ENCODE measurements around the gene PCLO. TPM values are rescaled to one million over a fixed set of nuclear protein-coding genes. Genes with fewer than 3 reads are reported as not detected.

Gene PCLO
- total RNA-seq, 1 donor from 2014 or later: 10.8 TPM

- H3K4me3 ChIP-seq: no peak overlapping the region
- no peaks in the 10 kb centered on the region for H3K4me1 ChIP-seq
- H3K9me3 ChIP-seq: no peaks in the 10 kb centered on the region
- no peaks in the 10 kb centered on the region for H3K36me3 ChIP-seq
- DNase-seq (ENCODE audit: extremely low spot score in 2 of 2): no peak
- TF ChIP-seq POLR2AphosphoS5 (IDR thresholded peaks at IDR 0.05; ENCODE audit: insufficient read depth in 1 of 2, low read depth in 1 of 2) (no peak), POLR2A (IDR thresholded peaks at IDR 0.05) (no peak), CTCF (IDR thresholded peaks at IDR 0.05) (no peak)
- no peaks in the 10 kb centered on the region for H3K27me3 ChIP-seq
- no peak overlapping the region for H3K27ac ChIP-seq
- intact Hi-C loops (cut with DNase I): no loop called here
Measured at GRCh38 chr7:82975811-82976468, 186.7 kb downstream of the PCLO start.

GRCh38 chr7:82972135-82972534 is 190.5 kb downstream of the PCLO start:
- no peak for DNase-seq (ENCODE audit: extremely low spot score in 2 of 2)
- H3K27me3 ChIP-seq: no peaks in the 10 kb centered on the region
- H3K27ac ChIP-seq: no peak overlapping the region
- no peaks in the 10 kb centered on the region for H3K9me3 ChIP-seq
- intact Hi-C loops (cut with DNase I): no loop called here
- TF ChIP-seq POLR2A (IDR thresholded peaks at IDR 0.05) (no peak), CTCF (IDR thresholded peaks at IDR 0.05) (no peak), POLR2AphosphoS5 (IDR thresholded peaks at IDR 0.05; ENCODE audit: insufficient read depth in 1 of 2, low read depth in 1 of 2) (no peak)
- H3K36me3 ChIP-seq: no peaks in the 10 kb centered on the region
- H3K4me3 ChIP-seq: no peak overlapping the region
- H3K4me1 ChIP-seq: no peaks in the 10 kb centered on the region

- no peaks in the 10 kb centered on the region for H3K27me3 ChIP-seq
- intact Hi-C loops (cut with DNase I): no loop called here
- no peak overlapping the region for H3K4me3 ChIP-seq
- DNase-seq (ENCODE audit: extremely low spot score in 2 of 2): no peak
- H3K9me3 ChIP-seq: no peaks in the 10 kb centered on the region
- H3K4me1 ChIP-seq: no peaks in the 10 kb centered on the region
- TF ChIP-seq POLR2A (IDR thresholded peaks at IDR 0.05) (no peak), CTCF (IDR thresholded peaks at IDR 0.05) (no peak), POLR2AphosphoS5 (IDR thresholded peaks at IDR 0.05; ENCODE audit: insufficient read depth in 1 of 2, low read depth in 1 of 2) (no peak)
- H3K36me3 ChIP-seq: no peaks in the 10 kb centered on the region
- no peak overlapping the region for H3K27ac ChIP-seq
Measured at GRCh38 chr7:82965088-82966036, 197.3 kb downstream of the PCLO start.

- TF ChIP-seq CTCF (IDR thresholded peaks at IDR 0.05): no peak
- TF ChIP-seq POLR2A (IDR thresholded peaks at IDR 0.05): no peak
- no peak for TF ChIP-seq POLR2AphosphoS5 (IDR thresholded peaks at IDR 0.05; ENCODE audit: insufficient read depth in 1 of 2, low read depth in 1 of 2)
- H3K36me3 ChIP-seq: no peaks in the 10 kb centered on the region
- DNase-seq (ENCODE audit: extremely low spot score in 2 of 2): no peak
- H3K27ac ChIP-seq: no peak overlapping the region
- H3K4me1 ChIP-seq: no peaks in the 10 kb centered on the region
- H3K9me3 ChIP-seq: no peaks in the 10 kb centered on the region
- H3K4me3 ChIP-seq: no peak overlapping the region
- no peaks in the 10 kb centered on the region for H3K27me3 ChIP-seq
- intact Hi-C loops (cut with DNase I): no loop called here
Measured at GRCh38 chr7:82964150-82964882, 198.4 kb downstream of the PCLO start.

Measured in vagina (tissue), 2 donors.